OCI-LY3 (cell line): Measurements from ENCODE around the gene SDK2.

Experiments
- H2AFZ ChIP-seq: fragments of 200-600, 300-600 bp; shearing (Covaris generic); 2 replicates; pipeline ENCODE4 v1.6.0; 2014; ENCODE audit warnings: antibody characterized with exemption, low read depth, low read length
- H3K27ac ChIP-seq: fragments of 200-600, 300-600 bp; sonication (generic); 2 replicates; pipeline ENCODE4 v1.5.1; 2014; ENCODE audit warnings: mild to moderate bottlenecking, low read length, moderate library complexity, mixed read lengths
- H3K27me3 ChIP-seq: fragments of 200-600, 300-600 bp; sonication (generic); 2 replicates; pipeline ENCODE4 v1.6.1; 2014; ENCODE audit warnings: low read depth, low read length, mixed read lengths
- H3K36me3 ChIP-seq: fragments of 200-600, 300-600 bp; sonication (generic); replicated peaks from 2 replicates; pipeline ENCODE3; 2014; ENCODE audit warnings: low read depth, low read length, mixed read lengths
- H3K4me1 ChIP-seq: fragments of 300-600, 200-600 bp; sonication (generic); 2 replicates; pipeline ENCODE4 v1.6.1; 2014; ENCODE audit warnings: low read length, mixed read lengths
- H3K4me2 ChIP-seq: fragments of 200-600, 300-600 bp; sonication (generic); 2 replicates; pipeline ENCODE4 v1.6.1; 2014; ENCODE audit warnings: low read length, mixed read lengths
- H3K4me3 ChIP-seq: fragments of 300-600, 200-600 bp; sonication (generic); 2 replicates; pipeline ENCODE4 v1.5.1; 2014; ENCODE audit warnings: antibody characterized with exemption, mild to moderate bottlenecking, low read length, moderate library complexity
- H3K79me2 ChIP-seq: fragments of 300-600, 200-600 bp; shearing (Covaris generic); 2 replicates; pipeline ENCODE4 v1.6.1; 2014; ENCODE audit warnings: mild to moderate bottlenecking, low read length, mixed read lengths
- H3K9ac ChIP-seq: fragments of 300-600, 200-600 bp; shearing (Covaris generic); 2 replicates; pipeline ENCODE4 v1.6.0; 2014; ENCODE audit warnings: mild to moderate bottlenecking, low read length, moderate library complexity
- H3K9me3 ChIP-seq: fragments of 200-600, 300-600 bp; shearing (Covaris generic); 2 replicates; pipeline ENCODE4 v1.6.1; 2014; ENCODE audit warnings: low read length, mixed read lengths; ENCODE audit not compliant: insufficient read depth
- H4K20me1 ChIP-seq: fragments of 200-600, 300-600 bp; sonication (generic); 2 replicates; pipeline ENCODE4 v1.6.1; 2016; ENCODE audit warnings: low read length, mixed read lengths; ENCODE audit not compliant: insufficient read depth
- CTCF ChIP-seq: fragments of 200-600, 300-600 bp; sonication (generic); IDR thresholded peaks from 2 replicates; pipeline ENCODE4 v1.5.1; 2014; ENCODE audit warnings: antibody characterized with exemption, low read length, low read depth
- EZH2phosphoT487 ChIP-seq: fragments of 200-600 bp; shearing (Covaris generic); IDR thresholded peaks from 2 replicates; pipeline ENCODE4 v1.6.1; 2018; ENCODE audit warnings: antibody characterized with exemption, mixed run types, low read depth

Gene SDK2

GRCh38 chr17:73464447-73464846, 179.8 kb downstream of the SDK2 start:
- H4K20me1 ChIP-seq, result no peaks in the 10 kb centered on the region
- no peak overlapping the region for H3K9ac ChIP-seq
- no peak overlapping the region for H3K4me2 ChIP-seq
- peaks cover 6% of the 10 kb centered on the region for H3K27me3 ChIP-seq
- TF ChIP-seq CTCF (no peak), EZH2phosphoT487 (no peak)
- no peaks in the 10 kb centered on the region for H3K79me2 ChIP-seq
- H3K9me3 ChIP-seq, result no peaks in the 10 kb centered on the region
- no peak overlapping the region for H2AFZ ChIP-seq
- H3K4me3 ChIP-seq, result no peak overlapping the region
- no peak overlapping the region for H3K27ac ChIP-seq
- H3K36me3 ChIP-seq, result no peaks in the 10 kb centered on the region
- no peaks in the 10 kb centered on the region for H3K4me1 ChIP-seq

- Histone ChIP-seq H3K79me2 (no peaks in the 10 kb centered on the region), H3K4me1 (no peaks in the 10 kb centered on the region), H3K27ac (no peak overlapping the region), H3K36me3 (no peaks in the 10 kb centered on the region), H3K27me3 (peaks cover 6% of the 10 kb centered on the region), H2AFZ (no peak overlapping the region), H3K4me3 (no peak overlapping the region), H3K9me3 (no peaks in the 10 kb centered on the region), H3K4me2 (no peak overlapping the region), H4K20me1 (no peaks in the 10 kb centered on the region), H3K9ac (no peak overlapping the region)
- TF ChIP-seq CTCF (no peak), EZH2phosphoT487 (no peak)
Observed at GRCh38 chr17:73463821-73464220, 180.4 kb downstream of the SDK2 start.

- Histone ChIP-seq H3K36me3 (no peaks in the 10 kb centered on the region), H3K27me3 (peaks cover 6% of the 10 kb centered on the region), H4K20me1 (no peaks in the 10 kb centered on the region), H2AFZ (no peak overlapping the region), H3K4me2 (no peak overlapping the region), H3K4me3 (no peak overlapping the region), H3K79me2 (no peaks in the 10 kb centered on the region), H3K9ac (no peak overlapping the region), H3K9me3 (no peaks in the 10 kb centered on the region), H3K27ac (no peak overlapping the region), H3K4me1 (no peaks in the 10 kb centered on the region)
- TF ChIP-seq EZH2phosphoT487 (no peak), CTCF (no peak)
Observed at GRCh38 chr17:73462823-73463222, 181.4 kb downstream of the SDK2 start.

- Histone ChIP-seq H3K4me1 (no peaks in the 10 kb centered on the region), H3K79me2 (no peaks in the 10 kb centered on the region), H3K27me3 (peaks cover 4% of the 10 kb centered on the region), H3K36me3 (no peaks in the 10 kb centered on the region), H2AFZ (no peak overlapping the region), H3K9ac (no peak overlapping the region), H4K20me1 (no peaks in the 10 kb centered on the region), H3K9me3 (no peaks in the 10 kb centered on the region), H3K4me3 (no peak overlapping the region), H3K27ac (no peak overlapping the region), H3K4me2 (no peak overlapping the region)
- no peak for TF ChIP-seq CTCF
- TF ChIP-seq EZH2phosphoT487, result no peak
Observed at GRCh38 chr17:73459980-73460379, 184.3 kb downstream of the SDK2 start.
